CD4-positive, alpha-beta T cell treated with Interleukin-21 for 1 hour (primary cell): ENCODE data around the gene CLRN3.
A peak's percentile ranks its signal among the peaks of the same experiment; 100 is the strongest.

Source experiments
- DNase-seq: peaks from one replicate; pipeline ENCODE4 v3.0.0-alpha.2; 2020

Gene CLRN3

GRCh38 chr10:127894146-127894545 is 1.4 kb upstream of the CLRN3 start:
- no peak for DNase-seq

- no peak for DNase-seq
These were observed 1.9 kb downstream of the CLRN3 start for GRCh38 chr10:127890832-127891334.

DNA sequence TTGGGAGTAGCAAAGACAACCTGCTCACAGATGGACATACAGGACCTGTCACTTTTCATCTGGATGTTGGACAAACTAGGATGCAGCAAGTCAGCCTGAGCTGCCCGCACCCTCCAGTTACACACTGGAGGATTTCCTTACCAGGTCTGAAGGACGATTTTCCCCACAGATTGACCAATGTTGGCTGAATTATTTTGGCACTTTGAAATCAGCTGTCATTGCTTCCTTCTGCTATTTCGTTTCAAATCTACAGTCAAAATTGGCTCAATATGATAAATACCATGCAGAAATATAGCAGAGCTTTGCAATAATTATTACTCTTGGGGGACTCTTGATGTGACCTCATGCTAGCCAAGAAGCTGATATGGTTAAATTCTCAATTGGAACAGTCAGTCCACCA is 2.5 kb downstream of the CLRN3 start:
- no peak for DNase-seq

DNA sequence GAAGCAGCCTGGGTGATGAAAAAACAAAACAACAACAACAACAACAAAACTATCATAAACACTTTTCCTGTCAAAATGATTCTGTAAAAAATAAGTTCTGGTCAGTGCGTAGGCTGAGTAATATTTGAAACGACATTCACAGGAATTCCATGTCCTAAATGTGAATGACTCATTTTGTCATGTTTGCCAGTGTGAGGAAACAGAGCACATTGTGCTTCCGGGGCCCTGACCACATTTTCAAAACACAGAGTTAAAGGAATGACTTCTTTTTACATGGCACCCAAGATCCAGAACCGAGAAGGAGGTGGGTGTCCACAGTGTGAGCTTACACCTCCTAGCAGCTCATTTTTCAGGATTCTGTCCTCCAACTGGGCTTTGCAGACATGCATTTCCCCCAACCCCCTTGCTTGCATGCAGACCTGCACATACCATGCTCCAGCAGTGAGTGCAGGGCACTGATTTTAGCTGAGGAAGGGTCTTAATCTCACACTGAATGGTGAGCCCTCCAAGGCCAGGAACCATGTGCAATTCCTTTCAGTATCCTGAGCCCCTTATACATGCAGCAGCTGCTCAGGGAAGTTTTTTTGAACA is 3.0 kb downstream of the CLRN3 start:
- no peak for DNase-seq

- no peak for DNase-seq
These were observed 4.0 kb downstream of the CLRN3 start for GRCh38 chr10:127888521-127889312.

DNA sequence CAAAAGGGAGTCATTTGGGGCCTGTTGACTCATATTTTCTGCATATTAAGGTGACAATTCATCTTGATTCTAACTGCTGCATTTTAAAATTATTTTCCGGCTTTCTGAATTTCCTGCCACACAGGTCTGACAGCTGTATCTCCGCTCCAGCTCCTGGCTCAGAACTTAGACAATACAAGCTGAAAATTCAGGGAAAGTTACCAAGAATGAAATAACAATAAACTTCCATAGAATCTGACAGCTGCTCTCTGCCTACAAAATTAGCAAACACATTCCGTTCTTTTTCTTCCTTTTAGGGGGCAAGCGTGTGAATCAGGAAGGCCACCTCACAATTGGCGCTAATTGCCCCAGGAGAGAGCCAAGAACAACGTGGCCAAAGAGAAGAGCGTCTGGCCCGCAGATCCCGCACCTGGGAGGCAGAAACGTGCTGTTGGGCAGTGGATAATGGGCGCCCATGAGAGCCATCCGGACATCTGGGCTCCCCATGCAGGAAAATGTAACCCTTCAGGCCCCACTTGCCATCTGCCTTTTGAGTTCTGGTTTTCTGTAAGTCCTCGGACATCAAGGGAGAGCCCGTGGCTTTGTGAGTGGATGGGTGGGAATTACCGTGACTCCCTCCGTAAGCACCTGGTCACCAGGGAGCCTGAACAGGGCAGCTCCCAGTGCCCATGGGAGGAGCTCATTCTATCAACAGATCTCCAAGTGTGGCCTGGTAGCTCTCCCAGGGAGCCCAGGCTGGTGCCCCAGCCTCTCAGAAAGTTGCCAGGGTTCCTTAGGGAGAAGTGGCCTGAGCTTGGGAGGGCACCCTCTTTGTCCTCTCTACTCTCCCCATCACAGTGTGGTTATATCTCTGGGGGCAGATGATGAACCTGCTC is 5.0 kb downstream of the CLRN3 start:
- DNase-seq = no peak

DNA sequence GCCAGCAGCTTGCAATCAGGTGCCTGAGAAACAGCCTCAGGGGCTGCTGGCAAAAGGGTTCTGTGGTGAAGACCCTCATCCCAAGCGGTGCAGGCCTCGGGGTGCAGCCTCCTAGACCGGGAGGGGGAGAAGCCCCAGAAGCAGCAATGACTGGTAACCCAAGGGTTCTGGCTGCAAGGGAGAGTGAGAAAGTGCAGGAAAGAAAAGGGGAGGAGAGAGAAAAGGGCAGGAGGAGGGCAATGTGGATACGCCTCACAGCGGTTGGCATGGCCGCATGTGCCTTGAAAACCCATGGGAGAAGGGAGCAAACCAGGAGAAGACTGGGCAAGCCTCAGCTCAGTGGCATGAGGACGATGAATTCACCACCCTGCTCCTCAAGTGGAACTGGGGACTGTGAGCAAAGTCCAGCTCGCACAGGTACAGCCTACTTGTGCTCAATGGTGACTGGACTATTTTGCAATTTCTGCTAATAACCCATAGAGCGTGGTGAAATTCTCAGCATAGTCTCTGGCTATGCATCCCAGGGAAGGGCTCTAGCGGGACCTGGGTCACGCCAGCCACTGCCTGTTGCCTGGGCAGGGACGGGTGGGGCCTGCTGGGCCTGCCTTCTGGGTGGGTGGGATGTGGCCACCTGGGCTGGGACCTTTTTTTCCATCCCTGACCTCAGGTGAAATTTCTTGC is 6.2 kb downstream of the CLRN3 start:
- DNase-seq = no peak

- DNase-seq = no peak
These were observed 8.2 kb downstream of the CLRN3 start for GRCh38 chr10:127884501-127884900.

- no peak for DNase-seq
These were observed 9.2 kb downstream of the CLRN3 start for GRCh38 chr10:127883516-127883915.

DNA sequence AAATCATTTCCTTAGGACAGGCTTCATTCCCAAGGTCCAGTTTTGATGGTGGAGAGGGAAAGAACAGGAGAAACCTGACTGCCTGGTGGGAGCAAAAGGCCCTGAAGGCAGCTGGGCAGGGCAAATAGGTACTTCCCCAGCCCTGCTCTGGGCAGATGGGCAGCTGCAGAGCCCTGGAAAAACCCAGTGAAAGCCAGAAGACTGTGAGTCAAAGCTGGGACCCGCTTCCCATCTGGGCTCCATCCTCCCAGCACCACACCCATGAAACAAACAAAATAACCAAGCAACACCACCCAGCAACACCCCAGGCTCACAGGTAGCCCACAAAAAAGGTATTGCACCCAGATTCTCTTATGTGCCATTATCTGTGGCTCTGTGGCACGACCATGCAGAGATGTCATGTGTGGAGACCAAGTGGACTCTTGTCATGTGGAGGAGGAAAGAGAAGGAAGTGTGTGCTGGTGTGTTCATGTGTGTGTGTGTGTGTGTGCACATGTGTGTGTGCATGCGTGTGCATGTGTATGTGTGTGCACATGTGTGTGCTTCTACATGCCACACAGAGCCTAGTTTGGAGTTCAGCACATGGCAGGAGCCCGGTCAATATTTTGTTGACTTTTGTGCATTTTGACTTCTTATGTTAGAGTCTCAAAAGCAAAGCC is 9.8 kb downstream of the CLRN3 start:
- no peak for DNase-seq

DNA sequence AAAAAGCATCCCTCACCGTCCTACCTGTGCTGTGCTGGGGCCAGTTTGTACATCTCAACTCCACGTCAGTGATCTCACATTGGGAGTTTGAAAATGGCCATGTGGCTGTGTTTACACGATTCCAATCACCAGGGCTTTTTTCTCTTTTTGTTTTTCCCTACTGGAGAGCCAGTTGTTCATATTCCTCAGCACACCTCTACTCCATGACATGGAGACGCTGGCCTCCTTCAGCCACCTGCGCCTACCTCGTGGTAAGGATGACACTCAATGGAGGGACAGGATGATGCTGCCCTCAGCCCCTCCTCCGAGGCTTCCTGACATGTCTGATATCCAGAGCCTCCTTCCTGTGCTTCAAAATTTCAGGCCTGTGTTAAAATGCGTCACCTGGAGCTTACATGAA is 10.3 kb downstream of the CLRN3 start:
- DNase-seq = no peak

- DNase-seq = no peak
These were observed 11.5 kb downstream of the CLRN3 start for GRCh38 chr10:127881262-127881661.

DNA sequence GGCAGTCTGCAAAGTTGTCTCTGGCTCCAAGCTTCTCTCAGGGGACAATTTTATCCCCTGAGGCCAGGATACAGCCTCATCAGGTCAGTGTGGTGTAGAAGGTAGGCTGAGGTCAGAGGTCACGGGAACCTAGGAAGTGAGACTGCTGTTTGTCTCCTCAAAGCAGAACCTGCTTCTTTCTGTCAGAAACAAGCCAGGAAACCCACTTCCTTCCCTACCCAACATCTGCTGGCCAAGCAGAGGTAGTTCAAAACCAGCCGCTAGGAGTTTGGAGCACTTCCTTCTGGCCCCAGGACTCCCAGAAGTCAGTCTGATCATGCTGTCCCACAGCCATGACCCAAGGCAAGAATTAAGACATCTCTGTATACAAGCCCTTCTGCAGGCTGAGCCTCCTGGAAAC is 12.2 kb downstream of the CLRN3 start:
- DNase-seq = peak; percentile 16

DNA sequence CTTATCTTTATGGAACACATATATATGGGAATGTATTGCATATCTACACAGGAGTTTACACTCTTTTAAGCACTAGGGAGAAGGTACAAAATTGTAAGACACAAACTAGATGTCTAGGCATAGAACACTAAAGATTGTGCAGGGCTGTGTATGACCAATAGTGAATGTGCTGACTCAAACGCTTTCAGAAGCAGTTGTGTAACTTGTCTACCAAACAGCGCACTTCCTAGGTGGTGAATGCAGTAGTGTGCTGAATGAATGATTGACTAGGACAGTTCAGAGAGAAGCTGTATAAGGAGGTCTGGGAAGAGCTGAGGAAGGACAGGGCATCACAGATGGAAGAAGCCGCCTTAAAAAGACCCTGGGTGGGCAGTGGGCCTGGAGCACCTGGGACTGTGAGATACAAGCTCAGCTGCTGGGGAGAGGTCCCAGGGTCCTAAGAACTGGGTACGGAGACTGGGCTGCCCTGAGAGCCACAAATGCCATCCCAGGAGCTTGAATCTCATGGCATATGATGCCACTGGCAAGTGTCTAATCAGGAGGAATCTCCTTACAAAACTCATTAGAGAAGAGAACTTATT is 14.2 kb downstream of the CLRN3 start:
- DNase-seq = no peak

- DNase-seq = no peak
These were observed 15.0 kb downstream of the CLRN3 start for GRCh38 chr10:127877699-127878098.

GRCh38 chr10:127877116-127877515 is 15.6 kb downstream of the CLRN3 start:
- no peak for DNase-seq

- no peak for DNase-seq
These were observed 16.8 kb downstream of the CLRN3 start for GRCh38 chr10:127875916-127876315.

DNA sequence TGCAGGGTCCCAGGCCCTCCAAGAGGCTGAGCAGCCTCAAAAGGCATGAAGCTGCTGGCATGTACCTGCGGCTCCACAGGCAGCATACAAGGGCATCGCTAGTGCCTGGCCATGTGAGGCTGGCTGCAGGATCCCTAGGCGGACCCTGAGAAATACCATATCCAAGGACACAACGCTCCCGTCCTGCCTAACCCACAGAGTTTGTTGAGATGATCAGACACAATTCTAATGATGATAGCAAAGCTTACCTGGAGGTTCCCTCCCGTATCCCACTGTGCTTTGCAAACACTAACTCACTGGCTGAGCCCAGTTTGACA is 17.3 kb downstream of the CLRN3 start:
- no peak for DNase-seq

GRCh38 chr10:127874671-127875448 is 17.9 kb downstream of the CLRN3 start:
- DNase-seq = no peak

- no peak for DNase-seq
These were observed 18.8 kb downstream of the CLRN3 start for GRCh38 chr10:127873901-127874470.
